ENCODE measurements around the gene RIPOR2.

GRCh38 chr6:24845578-24845977, 90.2 kb downstream of the RIPOR2 start:
- TF ChIP-seq GATA2 (IDR thresholded peaks at IDR 0.05; ENCODE audit: low read depth, low read length) = no peak
- TF ChIP-seq GATA3 (IDR thresholded peaks at IDR 0.05; ENCODE audit: low read depth, low read length) = no peak

Measured in SH-SY5Y (cell line).